CD4-positive, alpha-beta T cell treated with Interleukin-15 for 1 hour (primary cell): ENCODE data around the gene NCK2.
A peak's percentile ranks its signal among the peaks of the same experiment; 100 is the strongest.

ENCODE experiments used
- DNase-seq: peaks from one replicate; pipeline ENCODE4 v3.0.0-alpha.2; 2020

The NCK2 gene

DNA sequence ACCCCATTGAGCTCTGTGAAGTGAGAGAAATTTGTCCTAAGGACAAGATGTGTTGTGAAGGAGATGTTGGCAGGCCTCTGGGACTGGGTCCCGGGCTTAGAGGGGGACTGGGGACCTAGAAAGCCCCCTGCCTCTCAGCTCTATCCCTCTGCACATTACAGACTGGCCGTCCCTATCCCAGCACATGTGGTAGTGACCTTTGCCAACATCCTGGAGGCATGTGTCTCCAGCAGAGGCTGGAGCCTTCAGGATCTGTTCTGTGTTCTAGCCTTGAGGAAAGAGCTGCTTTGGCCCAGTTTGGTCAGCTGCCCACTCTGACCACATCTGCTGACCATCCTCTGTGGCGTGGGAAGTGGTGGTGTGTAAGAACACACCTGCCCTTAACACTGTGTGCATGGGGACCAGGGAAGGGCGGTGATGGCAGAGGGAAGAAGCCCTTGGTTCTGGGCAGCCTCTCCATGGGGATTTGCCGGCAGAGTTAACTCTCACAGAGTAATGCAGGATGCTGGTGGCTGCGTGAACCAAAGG, 33.4 kb downstream of the NCK2 start:
- DNase-seq = no peak

DNA sequence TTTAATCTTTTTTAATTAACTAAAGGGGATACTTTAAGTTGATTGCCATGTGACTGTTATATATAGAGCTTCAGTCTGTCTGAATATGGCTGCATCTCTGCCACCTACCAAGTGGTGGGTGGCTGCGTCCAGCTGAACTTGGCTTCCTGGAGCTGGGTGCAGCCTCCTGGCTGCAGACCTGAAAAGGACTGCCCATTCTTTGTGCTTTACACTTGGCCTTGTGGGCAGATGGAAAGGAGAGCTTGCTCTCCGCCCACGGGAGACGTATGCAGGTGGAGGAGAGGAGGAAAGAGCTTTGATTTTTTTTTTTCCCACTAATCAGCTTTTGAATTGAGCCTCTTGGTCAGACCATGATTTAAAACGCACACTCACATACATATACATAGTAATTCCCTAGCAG, 34.7 kb downstream of the NCK2 start:
- DNase-seq = no peak

DNA sequence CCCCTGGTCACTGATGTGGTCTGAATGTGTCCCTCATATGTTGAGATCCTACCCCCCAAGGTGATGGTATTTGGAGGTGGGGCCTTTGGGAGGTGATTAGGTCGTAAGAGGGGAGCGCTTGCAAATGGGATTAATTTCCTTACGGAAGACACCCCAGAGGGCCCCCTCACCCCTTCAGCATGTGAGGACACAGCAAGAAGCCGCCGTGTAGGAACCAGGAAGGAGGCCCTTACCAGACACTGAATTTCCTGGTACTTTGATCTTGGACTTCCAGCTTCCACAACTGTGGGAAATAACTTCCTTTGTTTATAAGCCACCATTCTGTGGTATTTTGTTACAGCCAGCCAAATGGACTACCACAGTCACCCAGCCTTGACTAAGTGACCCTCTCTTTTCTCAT, 35.9 kb downstream of the NCK2 start:
- no peak for DNase-seq

DNA sequence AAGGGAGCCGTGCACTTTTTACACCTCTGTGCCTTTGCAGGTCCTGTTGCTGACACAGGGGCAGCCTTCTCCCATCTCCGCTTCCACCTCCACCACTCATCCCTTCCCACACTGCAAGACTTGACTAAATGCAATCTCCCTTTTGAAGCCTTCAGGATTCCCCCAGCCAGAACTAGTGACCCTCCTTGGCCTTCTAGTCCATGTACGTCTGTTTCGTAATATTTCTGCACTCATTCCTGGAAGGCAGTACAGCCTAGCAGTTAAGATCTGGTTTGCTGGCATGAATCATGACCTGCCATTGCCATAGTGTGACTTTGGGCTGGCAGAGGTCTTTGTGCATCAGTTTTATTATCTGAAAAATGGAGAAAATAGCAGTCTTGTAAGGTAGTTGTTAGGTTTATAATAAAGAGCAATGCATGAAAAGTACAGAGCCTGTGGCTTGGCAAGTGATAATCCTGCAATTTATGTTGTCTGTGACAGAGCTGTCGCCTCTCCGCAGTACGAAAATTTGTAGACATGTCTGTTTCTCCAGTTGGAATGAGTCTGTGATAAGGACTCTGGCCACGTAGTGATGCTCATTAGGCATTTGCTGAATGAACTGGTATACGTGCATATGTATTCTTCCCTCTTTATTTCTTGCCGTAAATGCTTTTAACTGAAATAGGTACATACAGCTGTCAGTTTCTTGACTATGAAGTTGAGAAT, 36.7 kb downstream of the NCK2 start:
- no peak for DNase-seq

DNA sequence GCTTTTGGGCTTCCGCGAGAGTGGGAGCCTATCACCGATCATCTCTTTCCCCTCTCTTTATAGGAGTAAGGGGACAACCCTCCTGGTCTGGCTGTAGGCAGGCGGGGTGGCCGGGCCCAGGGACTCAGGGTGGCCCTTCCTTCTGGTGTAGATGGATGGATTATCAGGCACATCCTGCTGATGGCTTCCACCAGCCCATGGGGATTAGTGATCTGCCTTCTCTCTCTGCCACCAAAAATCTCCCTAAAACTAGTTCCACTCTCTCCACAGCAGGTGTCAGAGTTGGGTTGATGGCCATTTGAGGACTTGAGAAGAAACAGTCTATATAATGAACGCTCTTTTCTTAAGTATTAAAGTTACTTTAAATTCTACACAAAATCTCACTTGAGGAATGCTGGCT, 37.4 kb downstream of the NCK2 start:
- no peak for DNase-seq

DNA sequence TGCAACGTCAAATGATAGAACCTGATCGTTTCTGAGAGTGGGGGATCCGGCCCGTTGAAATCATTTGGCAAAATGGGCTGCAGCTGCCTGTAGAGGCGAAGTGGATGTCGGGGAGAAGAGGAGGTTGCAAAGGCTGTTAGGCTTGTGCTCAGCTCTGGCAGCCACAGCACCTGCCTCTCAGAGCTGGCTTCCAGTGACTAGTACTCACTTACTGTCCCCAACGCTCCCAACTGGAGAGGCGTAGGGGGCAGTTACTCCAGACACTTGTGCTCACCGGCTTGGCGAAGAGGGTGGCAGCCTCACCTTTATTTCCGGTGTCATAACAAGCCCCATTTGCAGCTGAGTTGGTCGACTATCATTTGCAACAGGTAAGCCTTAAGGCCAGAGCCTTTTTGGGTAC, 37.9 kb downstream of the NCK2 start:
- DNase-seq = no peak

DNA sequence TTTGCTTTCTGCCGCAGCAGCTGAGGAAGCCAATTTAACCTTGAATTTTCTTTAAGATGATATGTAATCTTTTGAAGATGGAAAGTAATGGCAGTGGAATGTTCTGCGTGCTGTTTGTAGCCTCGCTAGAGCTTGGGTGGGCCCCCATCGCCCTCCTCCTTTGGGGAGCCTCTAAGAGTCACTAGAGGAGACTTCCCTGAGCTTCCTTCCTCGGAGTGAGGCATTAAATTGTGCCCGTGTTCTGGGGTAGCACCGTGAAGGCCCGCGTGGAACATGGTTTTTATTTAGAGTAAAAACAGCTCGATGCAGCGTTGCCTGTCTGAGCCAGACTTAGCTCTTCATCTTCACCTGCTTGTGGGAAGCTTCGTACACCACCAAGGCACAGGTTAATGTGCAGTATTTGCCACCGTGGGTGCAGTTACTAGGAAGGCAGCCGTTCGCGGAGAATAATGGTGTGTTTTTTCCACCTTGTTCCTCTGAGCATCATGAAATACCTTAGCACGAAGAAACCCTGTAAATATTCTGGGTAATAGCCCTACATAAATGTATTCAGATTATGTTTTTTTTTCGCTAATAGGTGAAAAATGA, 38.5 kb downstream of the NCK2 start:
- DNase-seq = no peak

DNA sequence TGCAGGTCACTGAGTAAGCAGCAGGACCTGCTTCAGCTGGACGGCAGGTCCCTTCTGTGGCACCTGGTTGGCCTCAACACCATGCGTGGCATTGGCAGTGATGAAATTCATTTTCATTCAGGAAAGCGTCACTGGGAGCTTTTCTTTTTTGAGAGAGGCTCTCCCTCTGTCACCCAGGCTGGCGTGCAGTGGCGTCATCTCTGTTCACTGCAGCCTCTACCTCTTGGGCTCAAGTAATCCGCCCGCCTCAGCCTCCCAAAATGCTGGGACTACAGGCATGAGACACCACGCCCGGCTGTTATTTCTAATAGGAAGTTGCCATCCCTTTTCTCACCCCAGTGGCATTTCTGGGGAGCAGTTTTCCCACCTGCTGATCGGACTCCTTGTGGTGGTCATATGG, 39.3 kb downstream of the NCK2 start:
- DNase-seq = no peak

DNA sequence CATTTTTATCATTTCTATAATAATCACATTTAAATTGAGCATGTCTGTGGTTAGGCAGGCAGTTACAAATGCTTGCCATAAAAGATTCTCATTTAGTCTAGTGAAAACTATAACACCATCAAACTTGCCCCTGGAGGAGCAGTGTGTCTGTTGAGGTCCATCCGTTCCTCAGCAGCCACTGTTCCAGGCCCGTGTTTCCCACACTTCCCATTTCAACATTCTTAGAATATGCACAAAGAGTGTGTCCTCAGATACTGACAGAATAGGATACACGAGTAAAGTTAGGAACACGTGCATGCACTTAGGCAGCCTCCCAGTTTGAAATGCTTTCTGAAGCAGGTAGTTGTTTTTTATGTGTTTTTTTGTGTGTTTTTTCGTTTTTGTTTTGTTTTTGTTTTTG, 39.9 kb downstream of the NCK2 start:
- no peak for DNase-seq

DNA sequence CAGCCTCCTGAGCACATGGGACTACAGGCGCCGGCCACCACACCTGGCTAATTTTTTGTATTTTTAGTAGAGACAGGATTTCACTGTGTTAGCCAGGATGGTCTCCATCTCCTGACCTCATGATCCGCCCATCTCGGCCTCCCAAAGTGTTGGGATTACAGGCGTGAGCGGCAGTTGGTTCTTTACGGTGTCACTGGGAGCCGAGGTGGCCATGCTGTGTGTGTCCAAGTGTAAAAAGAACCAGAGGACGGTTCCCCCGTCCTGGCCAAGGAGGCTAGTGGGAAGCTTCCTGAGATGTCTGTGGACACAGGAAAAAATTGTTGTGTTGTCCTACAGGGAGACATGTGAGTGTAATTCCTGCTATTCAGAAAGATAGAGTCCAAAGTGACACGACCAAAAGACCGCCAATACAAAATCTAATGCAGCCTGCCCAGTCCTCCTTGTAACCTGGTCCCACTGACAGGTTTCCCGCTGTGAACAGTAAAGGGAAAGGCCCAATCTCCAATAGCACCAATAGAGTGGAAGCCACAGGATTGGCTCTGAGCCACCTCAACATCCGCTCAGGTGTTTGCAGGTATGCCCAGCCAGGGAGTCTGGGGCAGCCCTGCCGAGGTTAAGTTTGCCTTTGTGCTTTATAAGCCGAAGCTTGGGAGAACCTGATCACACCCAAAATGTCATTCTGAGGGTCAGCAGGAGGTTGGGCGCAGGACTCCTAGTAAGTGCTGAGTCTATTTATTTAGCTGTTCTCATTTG, 40.6 kb downstream of the NCK2 start:
- DNase-seq = no peak

DNA sequence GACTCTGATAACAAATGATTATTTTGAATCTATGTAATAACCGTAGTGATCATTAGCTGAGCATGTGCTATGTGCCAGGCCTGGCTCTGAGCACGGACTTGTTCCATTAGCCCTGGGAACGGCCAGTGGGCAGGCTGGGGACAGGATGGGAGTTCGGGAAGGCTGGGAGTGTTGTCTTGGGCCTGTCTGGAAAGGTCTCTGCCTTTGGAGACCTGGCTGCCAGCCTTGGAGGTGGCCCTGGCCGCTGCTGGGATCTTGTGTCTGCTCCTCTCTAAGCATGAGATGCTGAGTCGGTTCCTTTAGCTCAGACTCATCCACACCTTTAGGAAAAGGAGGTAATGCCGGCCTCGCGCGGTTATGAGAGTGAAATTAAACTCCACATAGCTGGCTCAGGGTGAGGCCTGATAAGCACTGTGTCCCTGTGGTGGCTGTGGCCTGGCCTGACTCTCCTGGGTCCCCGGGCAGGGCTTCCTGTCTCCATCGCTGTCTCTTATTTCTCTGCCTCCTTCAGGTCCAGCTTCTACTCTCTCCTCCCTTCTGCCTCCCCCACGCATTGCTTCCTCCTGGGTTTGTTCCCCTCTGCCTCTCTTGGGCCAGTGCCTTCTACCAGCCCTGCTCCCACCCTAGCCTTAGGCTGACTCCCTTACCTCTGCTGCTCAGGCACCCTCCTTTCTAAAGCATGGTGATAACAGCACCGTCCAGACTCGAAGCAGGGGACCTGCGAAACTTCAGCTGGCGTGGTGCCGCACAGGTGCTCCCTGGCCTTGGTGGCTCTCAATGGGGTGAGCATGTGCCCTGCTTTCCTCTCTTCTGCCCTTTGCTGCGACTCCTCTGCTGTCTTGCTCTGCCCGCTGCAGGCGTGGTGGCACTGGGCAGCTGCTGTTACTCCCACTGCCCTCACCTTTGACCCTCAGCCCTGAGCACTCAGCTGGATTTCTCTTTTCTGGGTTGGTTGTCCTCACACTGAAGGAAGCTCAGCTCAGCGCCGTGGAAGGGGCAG, 41.8 kb downstream of the NCK2 start:
- DNase-seq = no peak

DNA sequence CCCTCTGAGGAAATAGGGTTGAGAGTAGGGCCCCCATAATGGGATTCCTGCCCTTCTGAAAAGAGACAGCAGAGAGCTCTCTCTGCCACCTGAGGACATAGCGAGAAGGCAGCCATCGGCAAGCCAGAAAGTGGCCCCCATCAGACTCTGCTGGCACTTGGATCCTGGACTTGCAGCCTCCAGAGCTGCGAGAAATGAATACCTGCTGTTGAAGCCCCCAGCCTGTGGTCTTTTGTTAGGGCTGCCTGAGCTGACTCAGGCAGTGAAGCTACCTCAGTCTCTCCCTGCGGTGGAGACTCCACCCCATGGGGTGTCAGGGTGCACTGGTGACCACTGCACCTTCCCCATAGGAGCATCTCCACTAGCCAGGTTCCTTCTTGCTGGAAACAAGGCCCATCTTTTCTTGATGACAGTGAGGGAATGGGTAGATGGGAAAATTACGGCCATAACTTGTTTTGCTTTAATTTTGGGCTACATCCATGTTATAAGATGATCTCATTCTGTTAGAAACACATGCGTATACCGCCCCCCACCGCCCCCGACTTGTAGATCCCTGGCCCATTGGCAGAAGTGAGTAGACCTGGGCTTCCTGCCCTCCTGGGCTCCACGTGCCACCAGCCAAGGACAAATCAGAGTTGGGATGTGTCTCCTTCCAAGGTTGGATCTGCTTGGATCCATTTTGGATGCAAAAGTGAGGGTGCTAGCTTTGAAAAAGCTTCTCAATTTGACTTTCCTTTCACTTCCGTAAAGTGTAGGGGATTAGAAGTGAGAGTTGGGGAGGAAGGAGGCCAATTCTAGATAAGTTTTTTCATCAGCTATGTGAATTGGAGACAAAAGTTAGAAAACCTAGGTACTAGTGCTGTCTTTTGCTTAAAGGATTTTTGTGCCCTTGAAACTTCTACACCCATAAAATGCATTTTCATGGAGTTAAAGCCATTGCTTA, 42.9 kb downstream of the NCK2 start:
- peak; percentile 56 for DNase-seq

DNA sequence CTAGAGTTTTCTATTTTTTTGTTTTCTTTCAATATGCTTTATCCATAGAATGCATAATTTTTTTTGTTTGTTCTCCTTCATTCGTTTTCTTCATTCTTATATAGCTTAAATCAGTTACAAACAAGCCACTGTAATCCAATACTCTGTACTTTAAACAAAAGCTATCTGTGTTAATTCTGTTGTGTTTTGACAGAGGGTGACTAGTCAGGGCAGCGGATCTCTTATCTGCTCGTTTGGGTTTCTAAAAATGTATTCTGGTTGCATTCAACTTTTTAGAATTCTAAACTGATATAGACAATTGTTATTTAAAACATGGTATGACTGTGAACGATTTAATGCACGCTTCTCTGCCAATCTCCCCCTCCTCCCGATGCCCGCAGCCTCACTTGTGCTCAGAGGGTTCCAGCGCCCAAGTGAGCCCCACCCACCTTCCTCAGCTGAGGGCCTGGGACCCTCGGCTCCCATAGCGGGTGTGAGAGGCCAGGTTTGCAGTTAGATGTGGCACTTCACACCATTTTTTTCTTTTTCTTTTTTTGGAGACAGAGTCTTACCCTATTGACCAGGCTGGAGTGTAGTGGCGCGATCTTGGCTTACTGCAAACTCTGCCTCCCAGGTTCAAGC, 44.1 kb downstream of the NCK2 start:
- DNase-seq = no peak

DNA sequence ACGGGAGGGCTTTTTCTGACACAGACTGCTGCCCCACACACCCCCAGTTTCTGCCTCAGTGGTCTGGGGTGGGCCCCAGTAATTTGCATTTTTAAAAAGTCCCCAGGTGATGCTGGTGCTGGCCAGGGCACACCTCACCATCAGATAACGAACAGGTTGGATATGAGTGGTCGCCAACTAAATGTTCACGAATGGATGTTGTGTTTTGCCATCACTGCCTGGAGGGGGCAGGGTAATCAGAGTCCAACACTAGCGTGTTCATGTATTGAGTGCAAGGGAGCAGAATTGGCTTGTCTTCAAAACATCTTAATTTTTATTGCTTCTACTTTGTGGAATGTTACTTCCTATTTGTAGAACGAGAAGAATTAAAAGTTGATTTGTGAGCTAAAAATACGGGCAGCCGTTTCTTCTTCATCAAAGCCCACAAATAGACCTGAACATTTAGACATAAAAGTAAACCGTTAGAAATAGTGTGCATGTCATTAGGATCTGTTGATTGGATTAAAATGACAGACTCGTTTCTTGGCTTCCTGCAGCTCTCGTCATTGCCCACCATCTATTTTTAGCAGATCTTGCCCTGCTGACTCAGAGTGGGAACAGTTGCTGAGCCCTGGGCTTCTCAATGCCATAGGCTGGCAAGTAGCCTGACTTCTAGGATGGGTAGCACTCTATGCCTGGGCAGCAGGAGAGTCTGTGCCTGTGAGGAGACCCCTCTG, 45.2 kb downstream of the NCK2 start:
- DNase-seq = peak; percentile 59

DNA sequence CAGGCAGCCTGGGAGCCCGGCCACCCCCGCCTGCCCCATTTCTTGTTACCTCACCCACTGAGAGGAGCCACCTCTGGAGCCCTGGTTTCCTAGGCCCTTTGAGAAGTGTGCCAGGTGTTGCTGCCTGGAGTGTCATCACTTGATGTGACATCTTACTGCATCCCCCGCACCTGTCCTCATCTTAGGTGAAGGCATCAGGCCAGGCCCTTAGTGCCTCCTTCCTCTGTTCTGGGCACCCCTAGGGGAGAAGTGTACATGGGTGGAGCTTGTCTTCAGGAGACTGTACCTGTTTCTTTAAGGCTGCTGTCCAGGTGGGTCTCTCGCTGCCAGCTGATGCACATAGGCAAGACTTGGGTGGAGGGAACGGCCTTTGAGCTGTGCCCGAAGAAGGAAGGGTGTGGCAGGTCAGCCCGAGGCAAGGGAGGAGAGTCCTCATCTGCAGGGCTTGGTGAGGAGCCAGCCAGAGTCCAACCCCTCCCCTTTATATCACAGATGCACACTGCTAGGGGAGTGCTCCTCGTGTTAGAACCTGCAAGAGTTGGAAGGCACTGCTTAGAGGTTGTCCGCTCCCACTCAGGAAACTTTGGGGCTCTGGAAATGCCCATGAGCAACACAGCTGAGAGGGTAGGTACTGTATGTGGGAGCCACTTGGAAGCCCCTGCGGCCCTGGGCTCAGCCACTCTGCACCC, 45.9 kb downstream of the NCK2 start:
- DNase-seq = no peak

DNA sequence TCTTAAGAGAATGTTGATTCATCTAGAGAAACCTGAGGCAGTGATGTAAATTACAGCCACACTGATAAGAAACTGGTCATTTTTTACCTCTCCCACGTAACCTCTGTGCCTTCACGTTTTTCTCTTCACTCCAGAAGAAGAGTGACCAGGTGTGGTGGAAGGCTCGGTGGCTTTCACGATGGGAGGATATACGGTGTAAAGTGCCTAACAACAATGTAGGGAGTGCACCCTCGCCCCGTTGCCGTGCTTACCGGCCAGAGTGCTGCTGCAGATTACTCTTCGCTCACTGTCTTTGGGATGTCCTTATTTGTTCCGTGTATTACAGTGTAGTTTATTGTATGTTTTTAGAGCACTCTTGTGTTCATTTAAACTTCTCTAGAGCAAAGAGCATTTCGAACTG, 46.5 kb downstream of the NCK2 start:
- no peak for DNase-seq

DNA sequence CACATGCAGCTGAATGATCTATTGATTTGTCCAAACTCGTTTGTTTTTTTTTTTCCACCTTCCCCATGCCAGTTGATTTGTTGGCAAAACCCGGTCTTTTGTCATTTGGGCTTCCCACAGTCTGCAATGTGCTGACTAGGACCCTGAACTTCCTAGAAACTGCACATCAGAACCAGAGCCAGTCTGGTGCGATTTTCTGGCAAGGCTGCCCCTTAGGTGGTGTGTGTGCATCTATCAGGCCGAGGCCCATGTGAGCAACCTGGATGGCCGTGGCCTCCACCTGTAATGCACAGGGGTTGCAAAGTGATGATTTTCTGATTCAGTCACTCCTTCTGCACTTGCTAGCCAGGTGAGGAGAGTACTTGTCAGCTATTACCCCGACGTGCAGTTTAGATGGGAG, 47.8 kb downstream of the NCK2 start:
- no peak for DNase-seq

DNA sequence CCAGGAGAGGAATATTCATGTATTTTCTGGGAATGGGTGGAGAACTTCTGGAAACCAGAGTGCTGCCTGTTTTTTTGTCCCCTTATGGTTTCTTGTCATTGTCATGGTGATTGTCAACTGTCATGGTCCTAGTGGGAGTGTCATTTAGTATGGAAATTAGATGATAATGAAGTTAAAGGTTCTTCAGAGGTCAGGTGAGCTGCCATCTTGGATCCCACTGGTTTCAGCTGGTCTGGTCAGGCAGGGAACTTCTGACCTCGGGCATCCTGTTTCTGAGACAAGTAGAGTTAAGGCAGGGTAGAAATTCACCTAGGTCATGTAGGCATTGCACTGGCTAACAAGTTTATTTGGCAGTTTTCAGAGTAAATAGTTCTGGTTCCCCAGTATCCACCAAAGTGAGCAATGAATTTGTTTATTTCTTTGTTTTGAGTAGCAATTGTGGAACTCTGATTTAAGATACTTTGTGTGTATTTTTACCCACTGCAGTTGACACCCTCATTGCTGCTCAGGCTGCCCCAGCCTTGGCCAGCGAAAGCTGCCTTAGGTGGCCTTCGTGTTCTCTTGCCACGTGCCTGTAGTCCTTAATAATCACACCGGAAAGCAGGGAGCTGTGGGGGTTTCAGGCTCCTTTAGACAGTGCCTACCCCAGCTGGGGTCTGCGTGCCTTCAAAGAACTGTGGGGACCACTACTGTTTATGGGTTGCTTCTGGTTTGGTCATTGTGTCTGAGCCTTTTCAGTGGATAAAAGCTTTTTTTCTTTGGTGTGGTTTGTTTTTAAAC, 48.7 kb downstream of the NCK2 start:
- DNase-seq = no peak
